Astrocyte of the spinal cord (primary cell): Measurements from ENCODE around the gene FRAS1.

ENCODE experiments used
- DNase-seq: peaks from one replicate; pipeline ENCODE4 v3.0.0; 2011; ENCODE audit warnings: low read depth, low spot score
- H3K4me3 ChIP-seq: 2 replicates; pipeline ENCODE4 v1.5.1; 2011; ENCODE audit warnings: low read depth, mild to moderate bottlenecking, low read length, moderate library complexity
- CTCF ChIP-seq: IDR thresholded peaks from 2 replicates; pipeline ENCODE4 v1.5.1; 2012; ENCODE audit warnings: low read depth, mild to moderate bottlenecking, low read length, inconsistent platforms
- in situ Hi-C: cut with HindIII; loops from 2 replicates; pipeline ENCODE4 v1.10.0; 2017; ENCODE audit warnings: low sequenced_read_pairs

The FRAS1 gene

GRCh38 chr4:78155616-78156105 is 98.5 kb downstream of the FRAS1 start:
- in situ Hi-C loops: no loop called here
- no peak overlapping the region for H3K4me3 ChIP-seq
- peak; percentile 84 for DNase-seq

GRCh38 chr4:78156520-78156919 is 99.4 kb downstream of the FRAS1 start:
- in situ Hi-C loops: no loop called here
- TF ChIP-seq CTCF: no peak
- no peak overlapping the region for H3K4me3 ChIP-seq
- DNase-seq: no peak

More at GRCh38 chr4:78155616-78156105, 98.5 kb downstream of the FRAS1 start:
- TF ChIP-seq CTCF: no peak

- no peak for DNase-seq
- no peak for TF ChIP-seq CTCF
- H3K4me3 ChIP-seq: no peak overlapping the region
- in situ Hi-C loops: no loop called here
Measured at GRCh38 chr4:78162342-78162741, 105.2 kb downstream of the FRAS1 start.

- no peak overlapping the region for H3K4me3 ChIP-seq
- TF ChIP-seq CTCF: no peak
- in situ Hi-C loops: no loop called here
- no peak for DNase-seq
Measured at GRCh38 chr4:78162821-78163220, 105.7 kb downstream of the FRAS1 start.

- TF ChIP-seq CTCF: no peak
- in situ Hi-C loops: no loop called here
- no peak for DNase-seq
- no peak overlapping the region for H3K4me3 ChIP-seq
Measured at GRCh38 chr4:78165758-78166157, 108.6 kb downstream of the FRAS1 start.

GRCh38 chr4:78166622-78167021 is 109.5 kb downstream of the FRAS1 start:
- TF ChIP-seq CTCF: no peak
- in situ Hi-C loops: no loop called here
- no peak overlapping the region for H3K4me3 ChIP-seq
- peak; percentile 26 for DNase-seq

GRCh38 chr4:78167510-78167909 is 110.4 kb downstream of the FRAS1 start:
- DNase-seq: no peak
- no peak overlapping the region for H3K4me3 ChIP-seq
- in situ Hi-C loops: no loop called here
- no peak for TF ChIP-seq CTCF
